GF-D8 (cell line): ENCODE results near the gene SPEG.
"Not testable (repeated sequence)": the region's sequence is repeated elsewhere in the genome, so short reads cannot be mapped to it uniquely, and the experiment has no call there.

ENCODE experiments used
- DNase-seq: peaks from one replicate; lab custom pipeline; 2025; lab: John Stamatoyannopoulos, UW

Gene SPEG

GRCh38 chr2:219404954-219405353, 29.7 kb upstream of the SPEG start:
- no peak for DNase-seq

GRCh38 chr2:219405451-219405850, 29.2 kb upstream of the SPEG start:
- no peak for DNase-seq

- DNase-seq = no peak
Measured at GRCh38 chr2:219405958-219406860, 28.4 kb upstream of the SPEG start.

- no peak for DNase-seq
Measured at GRCh38 chr2:219406861-219407230, 27.8 kb upstream of the SPEG start.

- DNase-seq = not testable (repeated sequence)
Measured at GRCh38 chr2:219407343-219407742, 27.3 kb upstream of the SPEG start.

GRCh38 chr2:219408204-219408603, 26.4 kb upstream of the SPEG start:
- DNase-seq = no peak

- DNase-seq = no peak
Measured at GRCh38 chr2:219408631-219409030, 26.0 kb upstream of the SPEG start.

- no peak for DNase-seq
Measured at GRCh38 chr2:219409619-219410018, 25.0 kb upstream of the SPEG start.

- no peak for DNase-seq
Measured at GRCh38 chr2:219410390-219410789, 24.3 kb upstream of the SPEG start.

- no peak for DNase-seq
Measured at GRCh38 chr2:219414857-219415256, 19.8 kb upstream of the SPEG start.

GRCh38 chr2:219415580-219416234, 18.9 kb upstream of the SPEG start:
- DNase-seq = no peak

- no peak for DNase-seq
Measured at GRCh38 chr2:219416235-219416602, 18.4 kb upstream of the SPEG start.

GRCh38 chr2:219416938-219417337, 17.7 kb upstream of the SPEG start:
- DNase-seq = no peak

GRCh38 chr2:219417374-219417773, 17.3 kb upstream of the SPEG start:
- DNase-seq = no peak

- no peak for DNase-seq
Measured at GRCh38 chr2:219418155-219419011, 16.3 kb upstream of the SPEG start, which contains the start of gene DES. Gene DES (plus strand): TSS chr2:219418377. CDS start chr2:219418463, 86 bp downstream.

- no peak for DNase-seq
Measured at GRCh38 chr2:219419012-219419324, 15.7 kb upstream of the SPEG start.

GRCh38 chr2:219419331-219420197, 15.1 kb upstream of the SPEG start:
- DNase-seq = no peak

GRCh38 chr2:219420687-219421086, 14.0 kb upstream of the SPEG start:
- DNase-seq = no peak

GRCh38 chr2:219421323-219421722, 13.3 kb upstream of the SPEG start:
- DNase-seq = no peak

- DNase-seq = no peak
Measured at GRCh38 chr2:219422952-219423534, 11.6 kb upstream of the SPEG start.

- DNase-seq = no peak
Measured at GRCh38 chr2:219423652-219424377, 10.8 kb upstream of the SPEG start.
